HEK293T (cell line): ENCODE measurements around the gene MMP20.
"Not testable (repeated sequence)": the region's sequence is repeated elsewhere in the genome, so short reads cannot be mapped to it uniquely, and the experiment has no call there.

Experiments used
- CTCF ChIA-PET: fragments of 350-600 bp; formaldehyde crosslinking; extraction: SDS; loops from one replicate; lab custom pipeline; 2021; ENCODE audit warnings: antibody characterized with exemption, inconsistent platforms; lab: Yijun Ruan, JAX
- POLR2A ChIA-PET: fragments of 350-600 bp; formaldehyde crosslinking; extraction: SDS; loops from one replicate; lab custom pipeline; 2020; ENCODE audit warnings: antibody characterized with exemption, inconsistent platforms; lab: Yijun Ruan, JAX
- DNase-seq: peaks from one replicate; pipeline ENCODE4 v3.0.0; 2012; ENCODE audit warnings: mixed read lengths; ENCODE audit errors: extremely low spot score
- ARNT ChIP-seq: fragments of 450-650 bp; IDR thresholded peaks from 2 replicates; pipeline ENCODE4 v1.6.1; 2017; ENCODE audit warnings: mild to moderate bottlenecking
- BHLHE40 ChIP-seq: fragments of 450-650 bp; IDR thresholded peaks from 2 replicates; pipeline ENCODE4 v1.6.1; 2016; ENCODE audit warnings: mild to moderate bottlenecking, moderate library complexity, borderline replicate concordance
- CTBP1 ChIP-seq: fragments of 450-650 bp; IDR thresholded peaks from 2 replicates; pipeline ENCODE4 v1.6.1; 2016; ENCODE audit warnings: borderline replicate concordance
- ELF4 ChIP-seq: fragments of 450-650 bp; IDR thresholded peaks from 2 replicates; pipeline ENCODE4 v1.6.1; 2017; ENCODE audit warnings: antibody characterized with exemption
- FOXA1 ChIP-seq: fragments of 450-650 bp; IDR thresholded peaks from 2 replicates; pipeline ENCODE4 v1.6.1; 2016; ENCODE audit warnings: mild to moderate bottlenecking
- FOXK2 ChIP-seq: fragments of 450-650 bp; IDR thresholded peaks from 2 replicates; pipeline ENCODE4 v1.6.1; 2016; ENCODE audit warnings: mild to moderate bottlenecking
- FOXM1 ChIP-seq: fragments of 450-650 bp; IDR thresholded peaks from 2 replicates; pipeline ENCODE4 v1.6.1; 2017; ENCODE audit warnings: mild to moderate bottlenecking, borderline replicate concordance
- HDGF ChIP-seq: fragments of 450-650 bp; IDR thresholded peaks from 2 replicates; pipeline ENCODE4 v1.6.1; 2017; ENCODE audit warnings: antibody characterized with exemption, borderline replicate concordance
- L3MBTL2 ChIP-seq: fragments of 450-650 bp; conservative IDR thresholded peaks from 2 replicates; pipeline ENCODE4 v1.6.1; 2016; ENCODE audit warnings: mild to moderate bottlenecking
- LEF1 ChIP-seq: fragments of 450-650 bp; IDR thresholded peaks from 2 replicates; pipeline ENCODE4 v1.6.1; 2017; ENCODE audit warnings: mild to moderate bottlenecking, borderline replicate concordance
- NFRKB ChIP-seq: fragments of 450-650 bp; IDR thresholded peaks from 2 replicates; pipeline ENCODE4 v1.6.1; 2016; ENCODE audit warnings: mild to moderate bottlenecking, moderate library complexity
- SP1 ChIP-seq: fragments of 450-650 bp; IDR thresholded peaks from 2 replicates; pipeline ENCODE4 v1.6.1; 2017
- SUZ12 ChIP-seq: fragments of 450-650 bp; IDR thresholded peaks from 2 replicates; pipeline ENCODE4 v1.6.1; 2016; ENCODE audit warnings: mild to moderate bottlenecking
- TARDBP ChIP-seq: fragments of 450-650 bp; IDR thresholded peaks from 2 replicates; pipeline ENCODE4 v1.6.1; 2016
- ZNF384 ChIP-seq: fragments of 450-650 bp; IDR thresholded peaks from 2 replicates; pipeline ENCODE4 v1.6.1; 2016
- TF ChIP-seq, protein P1 (sequence below): fragments of 450-650 bp; IDR thresholded peaks from 2 replicates; pipeline ENCODE4 v1.6.1; 2016

MMP20 gene

DNA sequence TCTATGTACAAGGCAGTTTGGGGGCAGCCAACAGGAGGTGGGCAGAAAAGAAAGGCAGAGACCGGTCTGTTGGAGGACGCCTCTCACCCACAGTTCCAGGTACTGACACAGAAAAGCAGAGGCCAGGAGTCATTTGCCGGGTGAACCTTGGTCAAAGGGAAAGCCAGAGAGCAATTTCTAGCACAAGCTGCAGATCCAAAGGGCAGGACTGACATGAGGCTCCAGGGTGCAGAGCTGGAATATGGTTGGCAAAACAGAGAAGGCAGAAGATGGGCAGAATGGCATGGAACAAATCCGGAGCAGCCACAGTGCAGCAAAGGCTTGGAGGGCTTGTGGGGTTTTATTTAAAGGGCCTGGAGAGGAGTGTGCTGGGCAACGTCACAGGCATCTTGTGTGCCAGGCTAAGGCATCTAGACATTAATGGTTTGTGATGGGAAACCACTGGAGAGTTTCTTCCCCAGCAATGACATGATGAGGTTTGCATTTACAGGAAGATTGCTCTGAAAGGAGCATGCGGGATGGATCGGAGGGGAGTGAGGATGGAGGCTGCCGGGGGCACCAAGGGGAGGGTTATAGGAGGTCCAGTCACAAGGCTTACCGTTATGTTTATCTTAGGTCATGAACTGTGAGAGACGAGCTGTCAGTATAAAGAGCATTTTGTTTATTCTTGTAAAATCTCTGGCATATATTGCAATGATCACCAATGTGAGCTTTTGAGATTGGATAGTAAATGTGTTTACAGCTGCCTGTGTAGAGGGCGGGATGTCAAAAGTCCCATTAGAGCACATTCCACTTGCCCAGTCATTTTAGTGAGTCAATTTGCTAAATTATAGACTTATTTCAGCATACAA is 5.7 kb upstream of the MMP20 start:
- no peak for TF ChIP-seq FOXK2
- no peak for TF ChIP-seq L3MBTL2
- no peak for TF ChIP-seq SP1
- TF ChIP-seq FOXA1 = no peak
- no peak for TF ChIP-seq ELF4
- no peak for TF ChIP-seq BHLHE40
- no peak for TF ChIP-seq ZNF384
- no peak for TF ChIP-seq CTBP1
- TF ChIP-seq SUZ12 = no peak
- no peak for TF ChIP-seq ARNT
- TF ChIP-seq, protein P1, sequence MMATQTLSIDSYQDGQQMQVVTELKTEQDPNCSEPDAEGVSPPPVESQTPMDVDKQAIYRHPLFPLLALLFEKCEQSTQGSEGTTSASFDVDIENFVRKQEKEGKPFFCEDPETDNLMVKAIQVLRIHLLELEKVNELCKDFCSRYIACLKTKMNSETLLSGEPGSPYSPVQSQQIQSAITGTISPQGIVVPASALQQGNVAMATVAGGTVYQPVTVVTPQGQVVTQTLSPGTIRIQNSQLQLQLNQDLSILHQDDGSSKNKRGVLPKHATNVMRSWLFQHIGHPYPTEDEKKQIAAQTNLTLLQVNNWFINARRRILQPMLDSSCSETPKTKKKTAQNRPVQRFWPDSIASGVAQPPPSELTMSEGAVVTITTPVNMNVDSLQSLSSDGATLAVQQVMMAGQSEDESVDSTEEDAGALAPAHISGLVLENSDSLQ = no peak
- TF ChIP-seq NFRKB = no peak
- TF ChIP-seq FOXM1 = no peak
- TF ChIP-seq HDGF = no peak
- TF ChIP-seq TARDBP = no peak
- no peak for TF ChIP-seq LEF1
- POLR2A ChIA-PET = no interaction called here
- CTCF ChIA-PET = interaction anchor here (1.2 kb wide), 1 partner anchor 18 kb away, joined by 7 read pairs; no protein-coding TSS in a partner anchor

DNA sequence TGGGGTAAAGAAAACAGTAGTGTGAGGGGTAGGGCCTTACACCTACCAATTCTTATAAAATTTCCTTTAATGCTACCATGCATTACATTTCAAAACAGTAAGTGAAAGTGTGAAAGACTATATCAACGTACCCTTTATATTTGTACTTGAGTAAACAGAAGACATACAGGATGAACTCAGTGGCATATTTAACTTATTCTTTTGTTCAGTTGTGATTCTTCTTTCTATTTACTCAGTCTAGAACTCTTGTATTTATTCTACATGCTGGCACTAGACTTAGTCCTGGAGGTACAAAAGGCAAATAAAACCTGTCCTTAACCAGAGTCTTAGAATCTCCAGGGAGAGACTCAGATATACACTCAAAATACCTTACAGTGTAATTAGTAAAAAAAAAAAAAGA is 4.8 kb upstream of the MMP20 start:
- DNase-seq, POLR2A ChIA-PET: not testable (repeated sequence)
- CTCF ChIA-PET = interaction anchor here (0.6 kb wide), 1 partner anchor 17 kb away, joined by 3 read pairs; no protein-coding TSS in a partner anchor

More for the DNA sequence above, 5.7 kb upstream of the MMP20 start:
- DNase-seq = no peak

- ChIA-PET CTCF (interaction anchor here (0.6 kb wide), 1 partner anchor 30 kb away, joined by 3 read pairs; no protein-coding TSS in a partner anchor), POLR2A (no interaction called here)
- TF ChIP-seq L3MBTL2 = no peak
- TF ChIP-seq HDGF = no peak
- no peak for TF ChIP-seq FOXM1
- no peak for DNase-seq
Measured at GRCh38 chr11:102626676-102627075, 1.5 kb upstream of the MMP20 start.

- POLR2A ChIA-PET = no interaction called here
- CTCF ChIA-PET = no interaction called here
- DNase-seq = no peak
- no peak for TF ChIP-seq FOXA1
Measured at GRCh38 chr11:102623998-102624397, 1.1 kb downstream of the MMP20 start.

GRCh38 chr11:102623128-102623527 is 2.0 kb downstream of the MMP20 start:
- DNase-seq = no peak
- ChIA-PET CTCF (no interaction called here), POLR2A (no interaction called here)
- TF ChIP-seq ARNT (no peak), L3MBTL2 (no peak), BHLHE40 (no peak), LEF1 (no peak), CTBP1 (no peak), ZNF384 (no peak), FOXM1 (no peak), FOXA1 (no peak), SP1 (no peak), NFRKB (no peak)
- TF ChIP-seq, protein P1 = no peak

GRCh38 chr11:102622258-102622657 is 2.9 kb downstream of the MMP20 start:
- POLR2A ChIA-PET = no interaction called here
- TF ChIP-seq FOXA1 (no peak), CTBP1 (no peak), FOXM1 (no peak), BHLHE40 (no peak), SUZ12 (no peak), LEF1 (no peak), SP1 (no peak), TARDBP (no peak), ARNT (no peak), FOXK2 (no peak), HDGF (no peak), NFRKB (no peak), ZNF384 (no peak), ELF4 (no peak), L3MBTL2 (no peak)
- TF ChIP-seq, protein P1 = no peak
- no peak for DNase-seq
- CTCF ChIA-PET = no interaction called here

GRCh38 chr11:102620818-102621561 is 4.1 kb downstream of the MMP20 start:
- TF ChIP-seq FOXA1 (no peak), TARDBP (no peak), SUZ12 (no peak), L3MBTL2 (no peak), LEF1 (no peak), NFRKB (no peak), FOXK2 (no peak), FOXM1 (no peak), BHLHE40 (no peak), HDGF (no peak), ELF4 (no peak), ZNF384 (no peak), SP1 (no peak), CTBP1 (no peak), ARNT (no peak)
- TF ChIP-seq, protein P1 = no peak
- POLR2A ChIA-PET = no interaction called here
- CTCF ChIA-PET = no interaction called here

More at GRCh38 chr11:102620818-102621561, 4.1 kb downstream of the MMP20 start:
- DNase-seq = no peak
